H1 (cell line): ENCODE data around the gene IL4. TPM values are rescaled to one million over a fixed set of nuclear protein-coding genes. Genes with fewer than 3 reads are reported as not detected.

Source experiments
- CTCF ChIA-PET: fragments of 300-600 bp; sonication (Branson Sonifier 250); formaldehyde crosslinking; loops from one replicate; lab custom pipeline; 2021; ENCODE audit not compliant: partially characterized antibody; lab: Charles Lee
- POLR2A ChIA-PET: fragments of 300-600 bp; sonication (Branson Sonifier 250); formaldehyde crosslinking; loops from one replicate; lab custom pipeline; 2021; ENCODE audit warnings: inconsistent platforms; ENCODE audit not compliant: partially characterized antibody; lab: Charles Lee
- DNase-seq, 2 experiments: peaks; one replicate each; pipeline versions ENCODE4 v3.0.0 to v3.0.0-alpha.2; 2010 to 2022; ENCODE audit warnings: low spot score in 2 of 2, low read depth in 1 of 2, mixed read lengths in 1 of 2
- FAIRE-seq: peaks from 2 replicates; lab custom pipeline; 2011; peaks lifted over from hg19 to GRCh38; lab: Jason Lieb, UNC
- H2AFZ ChIP-seq: 2 replicates; pipeline ENCODE4 v1.8.1; 2012; ENCODE audit warnings: low read length, inconsistent platforms
- H2AK5ac ChIP-seq: 2 replicates; pipeline ENCODE4 v1.6.1; 2013; ENCODE audit warnings: low read depth, low read length
- H2BK120ac ChIP-seq: replicated peaks from 2 replicates; pipeline ENCODE3; 2013; ENCODE audit warnings: low read depth, low read length, inconsistent platforms
- H2BK12ac ChIP-seq: 2 replicates; pipeline ENCODE4 v1.6.1; 2013; ENCODE audit warnings: low read depth, low read length
- H2BK15ac ChIP-seq: 2 replicates; pipeline ENCODE4 v1.6.1; 2013; ENCODE audit warnings: low read length
- H2BK20ac ChIP-seq: 2 replicates; pipeline ENCODE4 v1.6.1; 2013; ENCODE audit warnings: low read length
- H2BK5ac ChIP-seq: 2 replicates; pipeline ENCODE4 v1.6.1; 2013; ENCODE audit warnings: low read depth, low read length
- H3K14ac ChIP-seq: 2 replicates; pipeline ENCODE4 v1.6.1; 2013; ENCODE audit warnings: inconsistent platforms; ENCODE audit not compliant: insufficient read length
- H3K18ac ChIP-seq: 2 replicates; pipeline ENCODE4 v1.6.1; 2013; ENCODE audit warnings: low read length; ENCODE audit errors: extremely low read depth
- H3K23ac ChIP-seq: 2 replicates; pipeline ENCODE4 v1.6.1; 2013; ENCODE audit warnings: inconsistent platforms; ENCODE audit not compliant: insufficient read length
- H3K23me2 ChIP-seq: 2 replicates; pipeline ENCODE4 v1.6.1; 2013; ENCODE audit warnings: low read depth, low read length
- H3K27ac ChIP-seq: 2 replicates; pipeline ENCODE4 v1.6.1; 2011; ENCODE audit warnings: low read depth, low read length, inconsistent platforms
- H3K27me3 ChIP-seq, 4 experiments: replicated peaks in 1 of 4; 1 replicate in 1 of 4; 2 replicates in 3 of 4; pipeline versions ENCODE4 v1.6.1 to v1.8.1; 2011 to 2013; ENCODE audit warnings: low read length in 3 of 4, mild to moderate bottlenecking in 3 of 4, inconsistent platforms in 2 of 4, mixed read lengths in 2 of 4, moderate library complexity in 1 of 4; ENCODE audit not compliant: control insufficient read depth in 3 of 4, insufficient read depth in 3 of 4; ENCODE audit errors: extremely low read depth in 1 of 4
- H3K36me3 ChIP-seq, 4 experiments: 2 replicates each; pipeline versions ENCODE4 v1.6.1 to v1.8.1; 2011 to 2013; ENCODE audit warnings: mild to moderate bottlenecking in 4 of 4, low read length in 3 of 4, moderate library complexity in 2 of 4, control low read depth in 1 of 4, inconsistent platforms in 1 of 4; ENCODE audit not compliant: insufficient read depth in 4 of 4, control insufficient read depth in 2 of 4
- H3K4ac ChIP-seq: replicated peaks from 2 replicates; pipeline ENCODE3; 2013; ENCODE audit warnings: low read length, low read depth, mixed read lengths, inconsistent platforms; ENCODE audit not compliant: insufficient read length
- H3K4me1 ChIP-seq, 4 experiments: replicated peaks in 1 of 4; 1 replicate in 1 of 4; 2 replicates in 3 of 4; pipeline versions ENCODE4 v1.6.1 to v1.8.1; 2011 to 2013; ENCODE audit warnings: low read length in 3 of 4, inconsistent platforms in 2 of 4, mixed read lengths in 1 of 4; ENCODE audit not compliant: insufficient read depth in 4 of 4, control insufficient read depth in 3 of 4
- H3K4me2 ChIP-seq, 2 experiments: 2 replicates each; pipeline versions ENCODE4 v1.6.1 to v1.8.1; 2011 to 2013; ENCODE audit warnings: low read depth in 2 of 2, low read length in 2 of 2, control low read depth in 1 of 2, inconsistent platforms in 1 of 2, mild to moderate bottlenecking in 1 of 2; ENCODE audit not compliant: insufficient read depth in 1 of 2
- H3K4me3 ChIP-seq, 4 experiments: fragments of 200-600, 300-600 bp in 1 of 4; sonication (generic), shearing (Covaris generic), sonication (Bioruptor Twin) in 1 of 4; 2 replicates each; pipeline versions ENCODE4 v1.5.1 to v1.8.1; 2011 to 2016; ENCODE audit warnings: low read length in 4 of 4, low read depth in 3 of 4, control low read depth in 2 of 4, inconsistent platforms in 2 of 4, mild to moderate bottlenecking in 2 of 4, mixed read lengths in 1 of 4, moderate library complexity in 1 of 4; ENCODE audit not compliant: insufficient read depth in 2 of 4; ENCODE audit errors: extremely low read depth in 1 of 4
- H3K56ac ChIP-seq: replicated peaks from 2 replicates; pipeline ENCODE3; 2013; ENCODE audit warnings: low read depth, mild to moderate bottlenecking, mixed read lengths, low read length, inconsistent platforms; ENCODE audit not compliant: insufficient read length
- H3K79me1 ChIP-seq: 2 replicates; pipeline ENCODE4 v1.6.1; 2013; ENCODE audit warnings: low read depth, low read length, control low read depth
- H3K79me2 ChIP-seq, 2 experiments: 2 replicates each; pipeline versions ENCODE4 v1.6.1 to v1.8.1; 2012 to 2013; ENCODE audit warnings: low read length in 2 of 2, mild to moderate bottlenecking in 2 of 2, inconsistent platforms in 1 of 2; ENCODE audit not compliant: insufficient read depth in 2 of 2, control insufficient read depth in 1 of 2
- H3K9ac ChIP-seq, 4 experiments: replicated peaks in 1 of 4; 1 replicate in 1 of 4; 2 replicates in 3 of 4; pipeline versions ENCODE4 v1.6.1 to v1.8.1; 2011 to 2013; ENCODE audit warnings: low read depth in 3 of 4, low read length in 3 of 4, control low read depth in 2 of 4, mild to moderate bottlenecking in 2 of 4, moderate library complexity in 2 of 4, inconsistent platforms in 1 of 4; ENCODE audit errors: extremely low read depth in 1 of 4
- H3K9me3 ChIP-seq, 2 experiments: 2 replicates each; pipeline versions ENCODE4 v1.6.1 to v1.8.1; 2012 to 2013; ENCODE audit warnings: mild to moderate bottlenecking in 2 of 2, moderate library complexity in 2 of 2, control low read depth in 1 of 2, inconsistent platforms in 1 of 2, low read depth in 1 of 2, low read length in 1 of 2, mixed read lengths in 1 of 2; ENCODE audit not compliant: insufficient read depth in 2 of 2
- H4K20me1 ChIP-seq, 2 experiments: replicated peaks in 1 of 2; 2 replicates each; pipeline versions ENCODE3 to v1.8.1; 2011 to 2013; ENCODE audit warnings: inconsistent platforms in 2 of 2, low read length in 2 of 2, mild to moderate bottlenecking in 1 of 2; ENCODE audit not compliant: insufficient read depth in 2 of 2, control insufficient read depth in 1 of 2
- H4K5ac ChIP-seq: 2 replicates; pipeline ENCODE4 v1.6.1; 2013; ENCODE audit warnings: low read length, low read depth, mixed read lengths, inconsistent platforms; ENCODE audit not compliant: insufficient read length
- H4K8ac ChIP-seq: 2 replicates; pipeline ENCODE4 v1.8.0; 2013; ENCODE audit warnings: mild to moderate bottlenecking, moderate library complexity, low read length, inconsistent platforms; ENCODE audit not compliant: insufficient read depth; ENCODE audit errors: extremely low read depth
- H4K91ac ChIP-seq: replicated peaks from 2 replicates; pipeline ENCODE3; 2013; ENCODE audit warnings: low read length, mixed read lengths, inconsistent platforms; ENCODE audit not compliant: insufficient read length
- ASH2L ChIP-seq: fragments of 200-600, 300-600 bp; sonication (generic); IDR thresholded peaks from one replicate; pipeline ENCODE4 v1.7.1; 2017; ENCODE audit warnings: low read length
- BRCA1 ChIP-seq: IDR thresholded peaks from 2 replicates; pipeline ENCODE4 v1.6.1; 2012; ENCODE audit warnings: low read depth, low read length, improper control_type of control experiment
- GABPA ChIP-seq: IDR thresholded peaks from 2 replicates; pipeline ENCODE4 v1.6.1; 2011; ENCODE audit warnings: mild to moderate bottlenecking, low read length, moderate library complexity, borderline replicate concordance; ENCODE audit not compliant: insufficient read depth
- JUND ChIP-seq: IDR thresholded peaks from 2 replicates; pipeline ENCODE4 v1.6.1; 2011; ENCODE audit warnings: mild to moderate bottlenecking, improper control_type of control experiment, low read length
- NRF1 ChIP-seq: IDR thresholded peaks from 2 replicates; pipeline ENCODE4 v1.6.1; 2011; ENCODE audit warnings: mild to moderate bottlenecking, low read depth, low read length, improper control_type of control experiment
- POLR2A ChIP-seq, 2 experiments: IDR thresholded peaks; 1 replicate in 1 of 2; 2 replicates in 1 of 2; pipeline ENCODE4 v1.6.1; 2011; ENCODE audit warnings: low read depth in 2 of 2, low read length in 2 of 2, mild to moderate bottlenecking in 2 of 2; ENCODE audit errors: control extremely low read depth in 1 of 2
- RFX5 ChIP-seq: IDR thresholded peaks from 2 replicates; pipeline ENCODE4 v1.6.1; 2011; ENCODE audit warnings: low read depth, low read length, improper control_type of control experiment, borderline replicate concordance
- RXRA ChIP-seq: IDR thresholded peaks from 2 replicates; pipeline ENCODE4 v1.6.1; 2011; ENCODE audit warnings: low read depth, mild to moderate bottlenecking, low read length, moderate library complexity; ENCODE audit not compliant: insufficient read depth
- SIN3A ChIP-seq, 2 experiments: IDR thresholded peaks in 1 of 2; conservative IDR thresholded peaks in 1 of 2; 2 replicates each; pipeline ENCODE4 v1.6.1; 2011 to 2012; ENCODE audit warnings: low read length in 2 of 2, improper control_type of control experiment in 1 of 2, low read depth in 1 of 2, mild to moderate bottlenecking in 1 of 2
- SP2 ChIP-seq: IDR thresholded peaks from 2 replicates; pipeline ENCODE4 v1.6.1; 2012; ENCODE audit warnings: mild to moderate bottlenecking, low read length, inconsistent platforms
- SRF ChIP-seq: IDR thresholded peaks from 2 replicates; pipeline ENCODE4 v1.6.1; 2011; ENCODE audit warnings: mild to moderate bottlenecking, low read depth, low read length, moderate library complexity
- SUZ12 ChIP-seq: fragments of 200-600 bp; sonication (generic); IDR thresholded peaks from 2 replicates; pipeline ENCODE4 v1.6.1; 2012; ENCODE audit warnings: mild to moderate bottlenecking, inconsistent platforms, low read length, moderate library complexity, mixed read lengths
- TAF7 ChIP-seq: optimal IDR thresholded peaks from 2 replicates; pipeline ENCODE3; 2011; ENCODE audit warnings: low read depth, mild to moderate bottlenecking, inconsistent platforms, low read length, moderate library complexity, borderline replicate concordance
- WGBS, 2 experiments: shearing (Covaris generic) in 1 of 2; methylation state at CpG; one replicate each; pipeline versions ENCODE4 v1.1.6 to v1.1.7; 2013 to 2015; ENCODE audit warnings: low lambda C conversion rate in 2 of 2, mixed read lengths in 2 of 2, inconsistent platforms in 1 of 2, low coverage in 1 of 2, missing lambda C conversion rate in 1 of 2; ENCODE audit not compliant: insufficient replicate concordance in 2 of 2, insufficient coverage in 1 of 2, insufficient read length in 1 of 2; ENCODE audit errors: extremely low coverage in 1 of 2, missing lambda C conversion rate in 1 of 2; 5-methylcytosine and 5-hydroxymethylcytosine counted together
- polyA plus RNA-seq, 7 experiments: library from polyadenylated mRNA; depleted of rRNA in 3 of 7; stranded (reverse) in 5 of 7; unstranded in 2 of 7; fragments of >200 nt in 5 of 7; fragments of 200-250 nt in 2 of 7; gene quantifications; 1 replicate in 5 of 7; 2 replicates in 1 of 7; 4 replicates in 1 of 7; pipeline versions ENCODE4 v1.2.1 to v1.2.3, GENCODE V29; 2011 to 2013; ENCODE audit warnings: missing spikeins in 2 of 7, mixed read lengths in 2 of 7
- total RNA-seq: library from RNA; stranded (reverse); fragmentation: NEBNext Ultra II Directional; extraction: Animal tissue kit (Norgen Biotek cat#: 25700); gene quantifications from 2 replicates; pipeline ENCODE4 v1.2.1, GENCODE V29; 2021
- TF ChIP-seq, protein P1 (sequence below): IDR thresholded peaks from 2 replicates; pipeline ENCODE4 v1.6.1; 2011; ENCODE audit warnings: low read length, improper control_type of control experiment

IL4 gene
- total and polyA plus RNA-seq, 2 of the 8 experiments (the other 6 are each of a cell fraction or from before 2014, with no cell fraction given) = not detected

DNA sequence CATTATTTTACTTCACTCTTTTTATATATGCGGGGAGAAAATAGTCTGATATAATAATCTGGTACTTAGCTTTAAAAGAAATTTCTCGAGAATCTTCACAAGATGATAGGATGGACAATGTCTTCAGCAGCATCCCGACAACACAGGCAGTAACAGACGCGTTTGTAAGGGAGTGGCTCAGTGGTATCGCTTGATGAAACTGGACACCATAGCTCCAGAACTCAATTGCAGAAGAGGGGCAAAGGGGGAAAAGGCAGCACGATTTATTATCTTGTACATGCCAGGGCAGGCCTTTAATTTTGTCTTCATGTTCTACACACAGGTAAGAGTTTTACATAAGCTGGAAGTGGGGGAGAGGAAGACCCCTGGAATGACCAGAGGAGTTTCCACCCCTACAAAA, 15.7 kb downstream of the IL4 start:
- Histone ChIP-seq H2AK5ac (no peak overlapping the region), H3K18ac (no peak overlapping the region), H3K79me2 (no peaks in the 10 kb centered on the region), H4K5ac (no peak overlapping the region), H3K4me2 (no peak overlapping the region), H3K4me1 (no peaks in the 10 kb centered on the region), H2BK20ac (no peak overlapping the region), H4K91ac (no peak overlapping the region), H3K14ac (no peak overlapping the region), H2BK120ac (no peak overlapping the region), H3K9ac (no peak overlapping the region), H4K8ac (no peak overlapping the region), H3K27ac (no peak overlapping the region), H2AFZ (no peak overlapping the region), H3K4me3 (no peak overlapping the region), H3K23ac (no peak overlapping the region), H4K20me1 (no peaks in the 10 kb centered on the region), H3K27me3 (no peaks in the 10 kb centered on the region), H3K23me2 (no peaks in the 10 kb centered on the region), H3K4ac (no peak overlapping the region), H3K36me3 (no peaks in the 10 kb centered on the region), H2BK12ac (no peak overlapping the region), H3K9me3 (no peaks in the 10 kb centered on the region), H3K56ac (no peak overlapping the region), H2BK15ac (no peak overlapping the region), H2BK5ac (no peak overlapping the region), H3K79me1 (no peaks in the 10 kb centered on the region)
- ChIA-PET CTCF (interaction anchor here (0.6 to 1.6 kb wide), 3 partner anchors 10 to 162 kb away, joined by 3 to 4 read pairs (median 4); no protein-coding TSS in a partner anchor), POLR2A (interaction anchor here (1.3 kb wide), 1 partner anchor 15 kb away, joined by 5 read pairs; the partner anchor contains the start of gene IL4)
- DNase-seq = no peak
- 87% methylated on average over 7 of the region's 7 CpGs; no CpG with 5 or more reads in 1 of the 2 experiments for WGBS, 2 experiments
- no peak for FAIRE-seq
- no peak for TF ChIP-seq SIN3A (conservative IDR thresholded peaks at IDR 0.05 in 1 of 2, IDR thresholded peaks at IDR 0.05 in 1 of 2; ENCODE audit: low read depth in 1 of 2, low read length in 2 of 2)
- TF ChIP-seq TAF7 = no peak
- TF ChIP-seq SUZ12 = no peak
- no peak for TF ChIP-seq GABPA
- no peak for TF ChIP-seq RXRA
- TF ChIP-seq JUND = no peak
- TF ChIP-seq NRF1 = no peak
- TF ChIP-seq RFX5 = no peak
- TF ChIP-seq, protein P1, sequence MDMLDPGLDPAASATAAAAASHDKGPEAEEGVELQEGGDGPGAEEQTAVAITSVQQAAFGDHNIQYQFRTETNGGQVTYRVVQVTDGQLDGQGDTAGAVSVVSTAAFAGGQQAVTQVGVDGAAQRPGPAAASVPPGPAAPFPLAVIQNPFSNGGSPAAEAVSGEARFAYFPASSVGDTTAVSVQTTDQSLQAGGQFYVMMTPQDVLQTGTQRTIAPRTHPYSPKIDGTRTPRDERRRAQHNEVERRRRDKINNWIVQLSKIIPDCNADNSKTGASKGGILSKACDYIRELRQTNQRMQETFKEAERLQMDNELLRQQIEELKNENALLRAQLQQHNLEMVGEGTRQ = no peak
- no peak for TF ChIP-seq SRF
- no peak for TF ChIP-seq SP2
- no peak for TF ChIP-seq ASH2L
- TF ChIP-seq POLR2A (IDR thresholded peaks at IDR 0.05; ENCODE audit: control extremely low read depth in 1 of 2, low read depth in 2 of 2, low read length in 2 of 2) = no peak
- TF ChIP-seq BRCA1 = no peak
- TF ChIP-seq, all 59 proteins: peak for 0
